ENCODE results near the gene LCK.
A peak's percentile ranks its signal among the peaks of the same experiment; 100 is the strongest.
"Not testable (repeated sequence)": the region's sequence is repeated elsewhere in the genome, so short reads cannot be mapped to it uniquely, and the experiment has no call there.

Gene LCK

GRCh38 chr1:32240140-32240951 is 10.7 kb upstream of the LCK start:
- DNase-seq, result peak; percentile 69

DNA sequence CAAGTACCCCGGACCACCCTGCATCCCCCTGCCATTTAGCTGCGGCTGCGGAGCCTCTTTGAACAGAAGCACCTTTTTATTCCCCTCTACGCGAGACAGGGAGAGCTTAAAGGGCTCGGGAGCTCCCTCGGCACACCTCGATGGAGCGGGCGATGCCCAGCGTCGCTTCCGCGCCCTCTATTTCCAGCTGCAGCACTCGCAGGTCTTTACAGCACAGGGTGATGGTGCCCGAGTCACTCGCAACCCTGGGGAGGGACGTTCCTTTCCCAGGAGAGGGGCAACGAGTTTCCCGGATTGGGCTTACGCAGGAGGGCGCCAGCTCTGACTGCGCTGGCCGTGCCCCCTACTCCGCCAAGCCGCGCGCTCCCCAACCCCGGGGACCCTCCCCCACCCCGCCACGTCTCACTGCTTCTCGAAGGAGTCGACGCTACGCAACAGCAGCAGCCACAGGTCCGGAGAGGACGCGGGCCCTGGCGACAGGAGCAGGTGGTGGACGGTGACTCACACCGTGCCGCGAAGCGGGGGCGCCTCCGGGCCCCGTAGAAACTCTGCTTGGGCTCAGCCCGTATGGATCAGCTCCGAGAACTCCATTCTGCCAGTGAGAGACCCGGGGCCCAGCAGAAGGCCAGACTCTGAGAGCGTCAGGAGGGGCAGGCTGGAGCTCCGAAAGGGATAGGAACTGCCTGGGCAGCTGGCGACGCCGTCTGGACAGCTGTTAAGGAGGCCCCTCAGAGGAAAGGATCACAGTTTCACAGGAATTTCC is 9.9 kb upstream of the LCK start:
- DNase-seq, result peak; percentile 42

DNA sequence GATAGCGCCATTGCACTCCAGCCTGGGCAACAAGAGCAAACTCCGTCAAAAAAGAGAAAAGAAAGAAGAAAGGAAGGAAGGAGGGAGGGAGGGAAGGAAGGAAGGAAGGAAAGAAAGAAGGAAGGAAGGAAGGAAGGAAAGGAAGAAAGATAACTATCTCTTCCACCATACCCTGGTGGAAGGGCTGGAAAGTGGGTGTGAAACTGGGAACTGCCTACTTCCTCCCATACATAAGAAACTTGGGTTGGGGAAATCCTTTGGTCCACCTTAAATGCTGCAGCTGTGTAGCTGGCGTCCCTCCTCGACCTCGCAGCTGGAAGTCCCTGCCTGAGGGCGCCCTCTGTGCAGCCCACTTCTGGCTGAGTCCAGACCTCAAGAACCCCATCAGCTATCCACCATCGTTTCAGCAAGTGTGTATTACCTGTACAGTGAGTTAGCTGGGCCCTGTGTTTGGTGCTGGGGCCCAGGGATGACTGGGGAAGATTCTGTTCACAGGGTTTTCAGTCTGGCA is 8.7 kb upstream of the LCK start:
- DNase-seq, result no peak

DNA sequence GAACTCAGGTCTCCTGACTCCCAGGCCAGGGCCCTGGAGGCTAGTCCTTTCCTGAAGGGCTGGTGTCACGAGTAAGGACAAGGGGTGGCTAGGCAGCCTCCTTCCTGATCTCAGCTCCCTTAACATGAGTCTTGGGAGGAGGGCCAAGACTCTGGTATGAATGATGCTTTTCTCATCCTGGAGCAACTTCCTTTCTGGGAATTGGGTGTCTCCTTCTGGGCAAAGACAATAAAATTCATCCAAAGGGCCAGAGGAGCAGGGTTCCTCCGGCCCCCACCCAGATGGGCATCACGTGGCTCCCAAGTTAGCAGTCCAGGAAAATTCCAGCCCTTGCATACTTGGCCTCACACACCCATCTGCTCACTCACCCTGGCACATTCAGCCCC is 4.2 kb upstream of the LCK start, which contains the start of gene FAM167B:
Gene FAM167B (plus strand): TSS at position 335 of the 386 bp plus-strand sequence. CDS start 200 bp downstream, outside the sequence.
- DNase-seq, result no peak

- DNase-seq, result no peak
These were observed 3.6 kb upstream of the LCK start for GRCh38 chr1:32247452-32247851.

GRCh38 chr1:32247983-32248889 is 2.8 kb upstream of the LCK start:
- peak; percentile 81 for DNase-seq

GRCh38 chr1:32249831-32250525 is 1.1 kb upstream of the LCK start:
- DNase-seq, result peak; percentile 89

GRCh38 chr1:32255072-32256071 is 4.3 kb downstream of the LCK start:
- DNase-seq, result peak; percentile 46

DNA sequence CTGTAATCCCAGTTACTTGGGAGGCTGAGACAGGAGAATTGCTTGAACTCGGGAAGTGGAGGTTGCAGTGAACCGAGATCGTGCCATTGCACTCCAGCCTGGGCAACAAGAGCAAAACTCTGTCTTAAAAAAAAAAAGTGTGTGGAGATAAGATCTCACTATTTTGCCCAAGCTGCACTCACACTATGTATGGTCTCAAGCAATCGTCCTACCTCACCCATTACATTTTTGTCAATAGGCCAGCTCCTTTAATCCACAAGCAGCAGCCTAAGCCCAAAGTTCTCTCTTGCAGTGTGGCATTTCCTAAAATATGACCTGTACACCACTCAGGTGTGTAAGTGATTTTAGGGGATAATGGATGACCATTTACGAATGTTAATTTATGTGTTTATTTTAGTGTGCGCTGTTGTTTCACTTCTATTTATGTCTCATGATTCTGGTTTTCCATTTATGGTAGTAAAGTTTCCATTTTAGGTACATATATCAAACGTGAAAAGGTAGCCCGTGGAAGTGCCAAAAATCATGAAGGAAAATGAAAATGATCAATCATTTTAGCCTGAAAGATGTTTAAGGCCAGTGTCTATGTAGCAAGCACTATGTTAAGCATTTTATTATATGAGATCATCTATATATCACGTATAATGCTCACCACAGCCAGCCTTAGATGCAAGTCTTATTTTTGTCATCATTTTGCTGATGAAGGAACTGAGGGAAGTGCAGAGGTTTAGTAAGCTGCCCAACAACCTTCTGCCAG is 5.6 kb downstream of the LCK start:
- peak; percentile 33 for DNase-seq

DNA sequence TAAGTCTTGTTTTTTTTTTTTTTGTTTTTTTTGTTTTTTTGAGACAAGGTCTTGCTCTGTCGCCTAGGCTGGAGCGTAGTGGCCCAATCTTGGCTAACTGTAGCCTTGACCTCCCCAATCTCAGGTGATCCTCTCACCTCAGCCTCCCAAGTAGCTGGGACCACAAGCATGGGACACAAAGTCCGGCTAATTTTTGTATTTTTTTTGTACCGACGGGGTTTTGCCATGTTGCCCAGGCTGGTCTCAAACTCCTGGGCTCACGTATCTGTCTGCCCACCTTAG is 6.1 kb downstream of the LCK start:
- no peak for DNase-seq

- not testable (repeated sequence) for DNase-seq
These were observed 12.2 kb downstream of the LCK start for GRCh38 chr1:32263236-32263593.

GRCh38 chr1:32263744-32264143 is 12.7 kb downstream of the LCK start:
- peak; percentile 39 for DNase-seq

- no peak for DNase-seq
These were observed 14.8 kb downstream of the LCK start for GRCh38 chr1:32265846-32266245.

DNA sequence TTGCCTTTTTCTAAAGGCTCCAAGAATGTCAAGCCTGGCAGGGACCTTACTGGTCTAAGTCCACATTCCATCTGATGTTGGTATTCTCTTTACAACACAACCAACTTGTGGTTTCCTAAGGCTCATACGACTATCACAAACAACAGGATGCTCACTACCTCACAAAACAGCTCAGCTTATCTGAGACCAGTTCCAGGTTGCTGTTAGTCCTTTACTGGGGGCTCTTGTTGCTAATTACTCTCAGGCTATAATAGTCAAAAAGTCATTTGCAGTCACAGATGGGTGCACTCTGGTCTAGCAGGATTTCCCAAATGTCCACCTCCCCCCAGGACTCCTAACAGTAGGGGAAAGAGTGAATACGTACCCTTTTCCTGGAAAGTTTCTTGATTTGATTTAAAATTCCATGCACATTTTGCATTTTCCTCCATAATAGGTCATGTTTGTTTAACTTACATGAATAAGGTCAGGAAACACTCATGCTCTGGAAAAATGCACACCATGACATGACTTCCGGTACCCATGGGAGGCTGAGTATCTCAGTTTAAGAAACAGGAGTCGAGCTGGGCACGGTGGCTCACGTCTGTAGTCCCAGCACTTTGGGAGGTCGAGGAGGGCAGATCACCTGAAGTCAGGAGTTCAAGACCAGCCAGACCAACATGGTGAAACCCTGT is 16.0 kb downstream of the LCK start:
- DNase-seq, result peak; percentile 44

DNA sequence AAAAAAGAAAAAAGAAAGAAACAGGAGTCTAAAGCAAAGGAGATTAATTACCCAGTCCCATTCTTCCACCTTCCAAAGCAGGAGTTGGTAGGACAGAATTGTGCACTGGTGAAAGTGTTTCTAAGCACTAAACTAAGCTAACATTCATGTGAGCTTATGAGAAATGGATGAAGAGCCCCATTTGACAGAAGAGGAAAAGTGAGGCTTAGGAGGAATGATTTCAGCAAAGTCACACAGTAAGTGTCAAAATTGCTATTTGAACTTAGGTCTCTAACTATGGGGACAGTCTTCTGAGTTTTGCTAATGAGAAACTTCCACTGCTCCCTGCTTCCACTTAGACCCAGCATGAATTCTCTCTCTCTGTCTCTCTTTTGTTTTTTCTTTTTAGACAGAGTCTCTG is 18.7 kb downstream of the LCK start:
- no peak for DNase-seq

DNA sequence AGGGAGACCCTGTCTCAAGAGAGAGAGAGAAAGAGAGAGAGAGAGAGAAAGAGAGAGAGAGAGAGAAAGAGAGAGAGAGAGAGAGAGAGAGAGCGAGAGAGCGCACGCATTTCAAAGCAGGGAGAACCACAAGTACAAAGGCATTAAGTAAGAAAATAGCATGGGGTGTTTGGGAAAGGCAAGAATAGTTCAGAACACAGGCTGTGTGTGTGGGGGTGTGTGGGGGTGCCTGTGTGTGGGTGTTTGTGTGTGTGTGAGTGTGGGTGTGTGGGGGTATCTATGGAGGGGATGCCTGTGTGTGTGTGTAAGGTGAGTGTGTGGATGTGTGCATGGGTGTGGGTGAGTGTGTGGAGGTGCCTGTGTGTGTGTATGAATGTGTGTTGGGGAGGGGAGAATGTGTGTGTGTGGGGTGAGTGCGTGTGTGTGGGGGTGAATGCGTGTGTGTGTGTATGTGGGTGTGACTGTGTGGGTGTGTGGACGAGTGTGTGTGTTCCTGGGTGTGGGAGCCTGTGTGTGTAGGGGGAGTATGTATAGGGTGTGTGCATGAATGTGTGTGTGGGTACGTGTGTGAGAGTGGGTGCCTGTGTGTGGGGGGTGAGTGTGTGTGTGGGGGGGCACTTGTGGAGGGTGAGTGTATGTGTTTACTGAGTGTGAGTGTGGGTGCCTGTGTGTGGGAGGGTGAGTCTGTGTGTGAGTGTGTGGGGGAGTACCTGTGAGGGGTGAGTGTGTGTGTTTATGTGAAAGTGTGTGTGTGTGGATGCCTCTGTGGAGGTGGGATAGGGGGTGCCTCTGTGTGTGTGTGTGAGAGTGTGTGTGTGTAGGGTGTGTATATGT is 21.7 kb downstream of the LCK start:
- DNase-seq, result peak; percentile 57

- DNase-seq, result peak; percentile 82
These were observed 22.5 kb downstream of the LCK start for GRCh38 chr1:32273391-32274208.

Measured in CD4-positive, alpha-beta T cell treated with Interleukin-10 for 1 hour (primary cell).